UCSD-AML1 (cell line): ENCODE measurements around the gene SLC35D2.
"Not testable (repeated sequence)": the region's sequence is repeated elsewhere in the genome, so short reads cannot be mapped to it uniquely, and the experiment has no call there.

Experiments used
- DNase-seq: peaks from one replicate; lab custom pipeline; 2025; ENCODE audit not compliant: unreplicated experiment; lab: John Stamatoyannopoulos, UW

SLC35D2 gene

GRCh38 chr9:96400132-96400910 is 16.8 kb upstream of the SLC35D2 start:
- no peak for DNase-seq

GRCh38 chr9:96399325-96399633 is 15.8 kb upstream of the SLC35D2 start:
- no peak for DNase-seq

- no peak for DNase-seq
Measured at GRCh38 chr9:96398582-96399324, 15.2 kb upstream of the SLC35D2 start.

- DNase-seq: no peak
Measured at GRCh38 chr9:96395964-96396363, 12.5 kb upstream of the SLC35D2 start.

GRCh38 chr9:96394832-96395496 is 11.5 kb upstream of the SLC35D2 start:
- no peak for DNase-seq

GRCh38 chr9:96392263-96392662 is 8.8 kb upstream of the SLC35D2 start:
- DNase-seq: no peak

- no peak for DNase-seq
Measured at GRCh38 chr9:96391021-96391765, 7.7 kb upstream of the SLC35D2 start.

GRCh38 chr9:96388144-96388543 is 4.6 kb upstream of the SLC35D2 start:
- no peak for DNase-seq

- DNase-seq: no peak
Measured at GRCh38 chr9:96386157-96386556, 2.6 kb upstream of the SLC35D2 start.

GRCh38 chr9:96382839-96383164 is 709 bp downstream of the SLC35D2 start:
- DNase-seq: no peak

- no peak for DNase-seq
Measured at GRCh38 chr9:96382175-96382574, 1.3 kb downstream of the SLC35D2 start.

- DNase-seq: no peak
Measured at GRCh38 chr9:96381696-96382095, 1.8 kb downstream of the SLC35D2 start.

- no peak for DNase-seq
Measured at GRCh38 chr9:96381125-96381524, 2.4 kb downstream of the SLC35D2 start.

- no peak for DNase-seq
Measured at GRCh38 chr9:96379461-96379860, 4.0 kb downstream of the SLC35D2 start.

- no peak for DNase-seq
Measured at GRCh38 chr9:96378187-96378586, 5.3 kb downstream of the SLC35D2 start.

- no peak for DNase-seq
Measured at GRCh38 chr9:96376891-96377874, 6.3 kb downstream of the SLC35D2 start.

- not testable (repeated sequence) for DNase-seq
Measured at GRCh38 chr9:96375507-96375906, 8.0 kb downstream of the SLC35D2 start.

- DNase-seq: no peak
Measured at GRCh38 chr9:96367943-96368342, 15.6 kb downstream of the SLC35D2 start.

- DNase-seq: no peak
Measured at GRCh38 chr9:96363175-96363967, 20.1 kb downstream of the SLC35D2 start.

- not testable (repeated sequence) for DNase-seq
Measured at GRCh38 chr9:96362119-96362518, 21.4 kb downstream of the SLC35D2 start.
